GM12874 (cell line): ENCODE results near the gene NELFCD.

Experiments
- CTCF ChIP-seq: IDR thresholded peaks from 2 replicates; pipeline ENCODE4 v1.5.1; 2011; ENCODE audit warnings: low read depth, mild to moderate bottlenecking, control low read depth, low read length, moderate library complexity; ENCODE audit not compliant: insufficient read depth

NELFCD gene

GRCh38 chr20:58986286-58986967, 5.4 kb downstream of the NELFCD start:
- no peak for TF ChIP-seq CTCF

GRCh38 chr20:58986968-58987517, 6.0 kb downstream of the NELFCD start:
- TF ChIP-seq CTCF, result no peak

GRCh38 chr20:58987790-58988564, 6.9 kb downstream of the NELFCD start:
- TF ChIP-seq CTCF, result no peak

DNA sequence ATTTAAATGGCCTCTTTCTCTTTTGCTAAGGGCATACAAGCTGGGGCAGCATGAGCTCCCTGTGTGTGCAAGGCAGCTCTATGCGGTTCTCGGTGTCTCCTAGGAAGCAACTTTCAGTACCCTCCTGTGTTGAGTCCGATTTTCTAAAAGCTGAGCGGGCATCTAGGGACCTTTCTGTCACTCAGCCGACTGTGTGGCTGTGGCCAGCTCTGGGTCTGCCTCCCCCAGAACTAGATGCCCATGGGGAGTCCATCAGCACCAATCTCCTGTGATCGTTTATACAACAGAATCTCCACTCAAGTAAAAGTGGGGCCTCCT, 7.5 kb downstream of the NELFCD start:
- TF ChIP-seq CTCF, result no peak

DNA sequence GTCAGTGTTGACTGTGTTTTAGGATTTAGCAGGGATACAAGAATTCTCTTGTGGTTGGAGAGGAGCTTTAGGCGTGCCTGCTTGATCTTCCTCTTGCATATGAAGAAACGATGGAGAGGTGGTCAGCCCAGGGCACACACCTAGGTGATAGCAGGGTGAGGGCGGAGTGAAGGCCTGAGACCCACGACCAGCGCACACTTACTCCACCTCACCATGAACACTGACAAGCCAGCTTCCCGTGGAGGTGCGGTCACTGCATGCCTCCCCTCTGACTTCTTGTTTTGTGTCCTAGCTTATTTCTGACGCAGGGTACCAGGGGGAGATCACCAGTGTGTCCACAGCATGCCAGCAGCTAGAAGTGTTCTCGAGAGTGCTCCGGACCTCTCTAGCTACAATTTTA, 8.1 kb downstream of the NELFCD start:
- no peak for TF ChIP-seq CTCF

DNA sequence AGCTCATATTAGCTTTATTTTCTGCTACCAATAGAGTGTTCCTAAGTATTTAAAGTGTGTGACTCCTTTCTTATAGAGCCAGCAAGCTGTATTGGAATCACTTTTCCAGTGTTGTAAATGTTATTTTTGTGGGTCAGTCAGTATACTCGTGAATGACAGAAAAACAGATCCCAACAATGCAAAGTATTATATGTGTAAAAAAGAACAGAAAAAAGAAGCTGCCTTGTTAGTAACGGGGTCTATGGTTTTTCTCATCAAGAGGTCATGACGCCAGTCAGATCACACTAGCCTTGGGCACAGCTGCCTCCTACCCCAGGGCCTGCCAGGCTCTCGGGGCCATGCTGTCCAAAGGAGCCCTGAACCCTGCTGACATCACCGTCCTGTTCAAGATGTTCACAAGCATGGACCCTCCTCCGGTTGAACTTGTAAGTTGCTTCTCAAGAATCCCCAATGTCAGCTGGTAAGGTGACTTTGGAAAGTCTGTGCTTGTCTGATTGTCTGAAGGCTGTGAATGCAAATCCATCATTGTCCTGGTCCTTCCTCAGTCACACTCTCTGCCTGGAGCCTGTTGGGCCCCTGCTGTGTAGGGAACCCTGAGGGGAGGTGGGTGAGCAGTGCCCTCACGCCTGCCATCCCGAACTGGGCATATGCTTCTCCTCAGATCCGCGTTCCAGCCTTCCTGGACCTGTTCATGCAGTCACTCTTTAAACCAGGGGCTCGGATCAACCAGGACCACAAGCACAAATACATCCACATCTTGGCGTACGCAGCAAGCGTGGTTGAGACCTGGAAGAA, 9.8 kb downstream of the NELFCD start:
- TF ChIP-seq CTCF, result no peak

GRCh38 chr20:58991715-58992114, 10.7 kb downstream of the NELFCD start:
- no peak for TF ChIP-seq CTCF
